NCI-H2107 (cell line): ENCODE measurements around the gene UBAP1L.
"Not testable (repeated sequence)": the region's sequence is repeated elsewhere in the genome, so short reads cannot be mapped to it uniquely, and the experiment has no call there.

Experiments
- DNase-seq: peaks from one replicate; lab custom pipeline; 2025; lab: John Stamatoyannopoulos, UW

UBAP1L gene

GRCh38 chr15:65099801-65100200 is 15.2 kb downstream of the UBAP1L start:
- DNase-seq, result not testable (repeated sequence)

- no peak for DNase-seq
These were observed 15.7 kb downstream of the UBAP1L start for GRCh38 chr15:65099336-65099735.

DNA sequence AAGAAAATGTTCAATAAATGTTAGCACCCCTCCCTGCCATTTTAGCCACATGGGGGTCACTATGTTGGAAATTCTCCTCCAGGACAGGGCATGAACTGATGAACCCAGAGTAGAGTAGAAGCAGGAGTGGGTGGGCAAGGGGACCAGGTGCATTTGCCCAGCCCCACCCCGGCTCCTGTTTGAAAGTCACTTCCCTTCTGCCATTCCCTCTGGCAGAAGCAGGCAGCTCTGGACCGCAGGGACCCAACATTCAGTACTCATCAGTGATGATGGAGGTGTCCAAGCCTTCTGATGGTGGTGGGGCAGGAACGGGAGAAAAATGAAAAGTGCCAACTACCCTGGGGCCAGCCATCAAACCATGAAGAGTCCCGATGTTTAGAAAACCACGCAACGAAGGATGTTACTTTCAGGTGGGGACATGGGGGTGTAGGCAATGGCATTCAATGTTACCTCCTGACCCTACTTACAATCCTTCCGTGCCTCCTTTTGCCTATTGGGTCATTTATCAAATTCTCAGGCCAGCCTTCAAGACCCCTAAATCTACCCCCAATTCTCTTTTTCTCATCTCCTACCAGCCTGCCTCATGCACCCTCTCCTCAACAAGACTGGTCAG is 17.2 kb downstream of the UBAP1L start:
- no peak for DNase-seq

GRCh38 chr15:65096481-65097385 is 18.3 kb downstream of the UBAP1L start:
- DNase-seq, result no peak

GRCh38 chr15:65095747-65096104 is 19.3 kb downstream of the UBAP1L start:
- no peak for DNase-seq

DNA sequence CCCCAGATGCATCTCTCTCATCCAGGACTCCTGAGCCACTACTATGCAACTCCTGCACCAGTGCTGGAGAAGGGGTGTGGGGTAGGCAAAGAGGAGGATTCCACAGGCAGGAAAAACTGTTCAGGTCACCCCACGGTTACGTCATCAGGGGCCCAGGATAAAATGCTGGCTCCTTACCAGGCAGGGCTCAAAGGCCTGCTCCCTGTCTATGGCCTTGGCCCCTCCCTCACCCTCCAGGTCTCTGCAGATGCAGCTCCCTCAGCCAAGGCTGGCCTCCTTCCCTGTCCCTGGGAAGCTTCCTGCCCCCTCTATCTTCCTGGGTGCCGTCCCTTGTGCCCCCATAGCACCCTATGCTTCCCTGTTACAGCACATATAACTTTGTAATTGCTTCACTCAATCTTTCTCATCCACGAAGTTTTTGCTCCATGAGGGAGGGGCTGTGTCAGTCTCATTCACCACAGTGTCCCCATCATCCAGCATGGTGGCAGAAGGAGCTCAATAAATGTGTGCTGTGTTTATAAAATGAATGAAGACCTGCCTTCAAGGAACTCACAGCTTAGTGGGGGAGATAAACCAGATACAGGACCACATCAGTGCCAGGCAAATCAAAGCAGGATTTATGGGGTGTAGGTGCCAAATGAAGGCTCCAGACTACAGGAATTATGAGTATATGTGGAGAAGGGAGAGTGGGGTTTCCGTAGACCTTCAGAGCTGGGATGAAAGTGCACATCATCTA is 19.8 kb downstream of the UBAP1L start:
- DNase-seq, result no peak

- no peak for DNase-seq
These were observed 20.6 kb downstream of the UBAP1L start for GRCh38 chr15:65094294-65094995.

DNA sequence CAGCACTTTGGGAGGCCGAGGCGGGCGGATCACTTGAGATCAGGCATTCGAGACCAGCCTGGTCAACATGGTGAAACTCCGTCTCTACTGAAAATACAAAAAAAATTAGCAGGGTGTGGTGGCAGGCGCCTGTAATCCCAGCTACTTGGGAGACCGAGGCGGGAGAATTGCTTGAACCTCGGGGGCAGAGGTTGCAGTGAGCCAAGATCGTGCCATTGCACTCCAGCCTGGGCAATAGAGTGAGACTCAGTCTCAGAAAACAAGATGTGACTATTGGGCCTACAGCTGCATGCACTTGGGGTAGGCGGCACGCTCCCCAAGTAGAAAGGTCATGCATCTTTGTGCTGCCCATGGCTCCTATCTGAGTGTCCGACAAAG is 21.2 kb downstream of the UBAP1L start:
- DNase-seq, result not testable (repeated sequence)

DNA sequence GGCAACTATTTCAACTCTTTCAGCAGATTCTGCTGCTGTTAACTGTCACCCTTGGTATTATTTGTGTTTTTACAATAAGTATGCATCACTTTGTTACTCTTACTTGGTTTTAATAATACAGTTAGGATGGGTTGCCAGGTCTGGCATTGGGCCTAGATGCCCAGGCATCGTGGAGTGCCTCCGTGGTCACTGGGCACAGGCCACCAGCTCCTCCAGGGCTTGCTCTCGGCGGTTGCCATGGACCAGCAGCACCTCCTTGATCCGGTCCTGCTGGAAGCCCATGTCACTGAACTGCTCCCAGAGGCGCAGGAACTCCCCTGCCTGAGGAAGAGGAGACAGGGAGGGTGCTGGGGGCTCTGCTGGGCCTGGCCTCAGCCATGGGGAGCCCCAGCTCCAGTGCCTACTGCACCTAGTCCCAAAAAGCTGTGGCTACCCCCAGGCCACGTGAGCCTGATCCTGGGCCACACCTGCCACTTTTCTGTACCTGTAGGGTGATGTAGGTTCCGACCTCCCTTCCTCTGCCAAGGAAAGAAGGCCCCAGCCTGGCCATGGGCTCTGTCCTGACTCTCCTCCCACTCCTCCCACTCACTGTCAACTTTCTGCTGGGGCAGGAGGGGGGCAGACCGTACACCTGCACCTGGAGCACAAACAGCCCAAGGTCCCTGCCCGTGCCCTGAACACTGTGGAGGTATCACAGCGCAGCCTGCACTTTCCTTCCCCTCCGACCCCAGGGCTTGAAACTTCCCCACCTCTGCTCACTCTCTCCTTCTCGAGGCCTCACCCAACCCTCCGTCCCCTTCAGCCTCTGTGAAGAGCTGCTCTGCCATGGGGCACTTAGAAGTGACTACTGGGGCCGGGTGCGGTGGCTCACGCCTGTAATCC is 21.8 kb downstream of the UBAP1L start:
- no peak for DNase-seq

DNA sequence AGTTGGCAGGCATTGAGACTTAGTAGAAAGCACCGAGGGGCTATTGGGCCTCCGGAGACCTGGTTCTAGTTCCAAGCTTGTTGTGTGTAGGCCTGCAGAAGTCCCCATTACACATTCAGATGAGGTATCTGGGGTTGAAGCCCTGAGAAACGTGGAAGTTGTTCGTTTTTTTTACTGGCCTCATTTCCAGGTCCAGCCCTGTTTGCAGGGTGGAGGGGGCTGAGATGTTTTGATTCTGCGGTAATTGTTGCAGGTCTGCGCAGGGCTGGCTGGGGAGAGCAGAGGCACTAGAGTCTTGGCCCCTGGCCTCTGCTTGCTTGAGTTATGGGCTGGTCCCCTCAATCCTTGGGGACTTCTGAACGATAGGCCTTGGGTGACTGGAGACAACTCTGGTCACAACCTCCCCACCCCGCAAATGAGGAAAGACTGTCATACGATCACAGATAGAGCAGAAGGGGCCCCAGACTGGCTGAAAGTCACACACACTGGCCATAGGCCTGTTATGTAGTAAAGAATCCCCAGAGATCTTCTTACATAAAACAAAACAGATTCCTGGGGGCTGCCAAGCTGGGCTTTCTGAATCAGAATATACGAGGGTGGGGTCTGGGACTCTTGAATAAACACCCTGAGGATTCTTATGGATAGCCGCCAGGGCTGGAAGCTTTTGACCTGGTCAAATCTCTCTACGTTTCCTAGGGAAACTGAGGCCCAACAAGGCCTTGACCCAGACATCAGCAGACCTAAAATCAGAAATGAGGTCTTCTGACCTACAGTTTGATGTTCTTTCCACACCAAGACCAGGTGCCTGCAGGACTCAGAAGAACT is 22.8 kb downstream of the UBAP1L start:
- no peak for DNase-seq

DNA sequence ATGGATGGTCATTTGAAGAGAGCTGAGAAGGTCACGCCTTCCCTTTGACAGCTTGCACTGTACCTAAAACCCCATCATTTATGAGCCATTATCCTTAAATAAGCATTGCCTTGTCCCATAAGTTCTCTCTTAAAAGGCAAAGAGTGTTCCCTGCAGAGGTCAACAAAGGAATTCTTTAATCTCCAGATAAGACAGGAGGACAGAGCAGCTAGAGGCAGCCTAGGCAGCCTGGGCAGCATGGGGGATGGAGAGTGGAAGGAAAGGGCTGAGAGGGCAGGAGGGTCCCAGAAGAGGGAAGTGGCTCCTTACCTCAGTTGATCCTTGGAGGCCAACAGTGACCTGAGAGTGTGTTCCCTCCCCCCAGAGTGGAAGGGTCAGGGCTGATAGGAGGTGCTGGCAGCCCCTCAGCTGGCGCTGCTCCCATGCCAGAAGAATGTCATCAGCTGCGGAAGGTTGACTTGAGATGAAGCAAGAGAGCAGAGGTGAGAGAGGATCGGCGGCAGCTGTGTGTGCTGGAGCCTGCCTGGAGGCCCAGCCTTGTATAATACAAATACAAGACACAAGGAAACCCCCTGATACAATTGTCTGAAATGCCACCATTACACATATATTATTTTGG is 25.7 kb downstream of the UBAP1L start:
- DNase-seq, result no peak

GRCh38 chr15:65088643-65089021 is 26.4 kb downstream of the UBAP1L start:
- DNase-seq, result no peak

- DNase-seq, result no peak
These were observed 26.9 kb downstream of the UBAP1L start for GRCh38 chr15:65087873-65088642.

DNA sequence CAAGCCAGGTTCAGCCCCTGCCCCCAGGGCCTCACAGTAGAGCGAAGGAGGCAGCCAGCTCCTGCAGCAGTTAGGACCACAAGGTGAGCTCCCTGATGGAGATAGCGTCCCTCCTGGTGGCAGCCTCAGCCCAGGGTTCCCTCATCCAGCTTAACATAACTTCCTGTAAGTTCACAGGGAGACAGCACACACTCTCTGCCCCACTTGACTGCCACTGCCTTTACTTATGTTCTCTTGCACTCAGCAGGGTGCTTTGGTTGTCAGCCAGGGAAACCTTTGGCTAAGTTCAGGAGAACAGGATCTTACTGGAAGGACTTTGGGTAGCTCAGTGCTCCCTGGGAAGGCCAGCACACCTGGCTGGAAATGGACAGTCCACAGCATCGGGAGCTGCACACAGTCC is 27.6 kb downstream of the UBAP1L start:
- no peak for DNase-seq

DNA sequence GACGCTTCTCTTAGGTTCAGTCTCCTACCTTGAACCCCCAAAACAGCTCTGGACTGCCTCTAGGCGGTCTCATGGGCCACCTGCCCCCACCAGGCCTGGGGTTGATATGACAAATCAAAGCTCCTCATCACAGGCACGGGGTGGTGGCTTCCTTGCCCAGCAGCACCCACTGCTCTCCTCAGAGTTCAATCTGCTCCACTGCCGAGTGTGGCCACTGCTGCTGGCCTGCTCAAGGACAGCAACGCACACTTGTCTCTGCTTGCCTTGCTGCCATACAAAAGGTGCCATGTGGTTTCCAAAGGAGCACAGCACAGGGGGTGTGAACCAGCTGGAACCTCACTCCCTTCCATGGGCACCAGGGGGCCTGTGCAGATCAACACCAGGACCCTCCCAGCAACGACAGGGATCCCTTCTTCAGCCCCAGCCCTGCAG is 28.3 kb downstream of the UBAP1L start:
- no peak for DNase-seq

DNA sequence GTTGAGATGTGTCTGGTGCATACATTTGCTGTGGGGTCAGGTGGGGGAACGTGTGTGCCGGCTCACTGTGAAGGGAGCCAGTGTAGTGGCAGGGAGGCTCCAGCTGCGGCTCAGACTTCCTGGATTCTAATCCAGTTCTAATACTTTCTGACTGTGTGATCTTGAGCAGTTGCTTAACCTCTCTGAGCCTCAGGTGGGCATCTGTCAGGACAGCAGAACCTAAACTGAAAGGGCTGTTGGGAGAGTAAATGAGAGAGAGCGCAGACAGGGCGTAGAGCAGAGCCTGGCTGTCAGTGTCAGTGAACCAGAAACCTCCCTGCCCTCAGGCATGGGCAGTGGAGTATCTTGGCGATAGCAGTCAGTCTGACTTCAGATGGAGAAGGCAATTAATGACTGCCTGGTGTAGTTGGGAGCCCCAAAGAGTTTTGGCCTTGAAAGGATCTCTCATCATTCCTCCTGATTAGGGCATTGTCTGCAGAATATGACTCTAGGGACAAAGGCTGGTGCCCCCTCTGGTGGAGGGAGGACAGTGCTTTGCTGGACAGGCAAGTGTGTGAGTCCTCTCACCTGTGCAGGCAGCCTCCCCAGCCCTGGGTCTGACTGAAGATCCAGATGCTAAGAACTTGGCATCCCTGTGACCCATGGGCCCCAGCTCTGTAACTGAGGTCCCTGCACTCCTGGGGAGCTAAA is 28.9 kb downstream of the UBAP1L start:
- no peak for DNase-seq

DNA sequence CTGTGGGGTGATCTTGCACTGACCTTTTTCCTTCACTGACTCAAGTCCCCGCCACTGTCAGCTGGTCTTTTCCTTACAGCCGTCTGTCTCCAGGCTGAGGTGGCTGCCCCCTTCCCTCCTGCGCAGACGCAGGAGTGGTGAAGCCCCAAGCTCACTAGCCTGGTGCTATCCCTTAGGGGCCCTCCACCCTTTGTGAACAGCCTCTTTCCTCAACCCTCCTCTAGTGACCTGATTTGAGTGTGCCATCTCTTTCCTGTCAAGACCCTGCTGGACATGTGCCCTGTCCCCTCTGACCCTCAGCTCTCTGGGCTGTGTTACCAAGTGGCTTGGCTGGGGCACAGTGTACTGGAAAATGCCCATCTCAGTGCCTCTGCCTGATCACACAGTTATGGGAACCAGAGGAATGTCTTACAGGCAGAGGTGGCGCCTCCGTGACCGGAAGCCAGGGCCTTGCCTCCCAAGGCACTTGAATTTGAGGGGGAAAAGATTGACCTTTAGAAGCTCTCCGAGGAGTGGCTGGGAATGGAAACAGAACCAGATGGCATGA is 29.7 kb downstream of the UBAP1L start:
- DNase-seq, result no peak

GRCh38 chr15:65084500-65085206 is 30.3 kb downstream of the UBAP1L start:
- no peak for DNase-seq
